ENCODE results near the gene EFNA5.

DNA sequence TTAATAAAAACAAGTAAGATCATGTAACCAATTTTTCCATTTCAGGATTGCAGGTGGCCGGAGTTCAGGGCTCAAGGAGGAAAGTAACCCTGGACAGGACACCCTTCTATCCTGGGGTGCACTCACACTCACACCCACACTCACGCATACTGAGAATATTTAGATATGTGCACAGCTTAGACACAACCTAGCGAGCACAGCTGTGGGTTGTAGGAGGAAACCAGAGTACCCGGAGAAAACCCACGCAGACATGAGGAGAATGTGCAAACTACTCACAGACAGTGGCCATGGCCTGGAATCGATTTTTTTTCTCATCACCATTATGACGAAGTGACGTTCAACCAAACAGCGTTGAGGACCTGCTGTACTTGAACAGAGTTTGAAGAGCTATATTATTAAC lies 4.5 kb upstream of the EFNA5 start:
- TF ChIP-seq, protein P1, sequence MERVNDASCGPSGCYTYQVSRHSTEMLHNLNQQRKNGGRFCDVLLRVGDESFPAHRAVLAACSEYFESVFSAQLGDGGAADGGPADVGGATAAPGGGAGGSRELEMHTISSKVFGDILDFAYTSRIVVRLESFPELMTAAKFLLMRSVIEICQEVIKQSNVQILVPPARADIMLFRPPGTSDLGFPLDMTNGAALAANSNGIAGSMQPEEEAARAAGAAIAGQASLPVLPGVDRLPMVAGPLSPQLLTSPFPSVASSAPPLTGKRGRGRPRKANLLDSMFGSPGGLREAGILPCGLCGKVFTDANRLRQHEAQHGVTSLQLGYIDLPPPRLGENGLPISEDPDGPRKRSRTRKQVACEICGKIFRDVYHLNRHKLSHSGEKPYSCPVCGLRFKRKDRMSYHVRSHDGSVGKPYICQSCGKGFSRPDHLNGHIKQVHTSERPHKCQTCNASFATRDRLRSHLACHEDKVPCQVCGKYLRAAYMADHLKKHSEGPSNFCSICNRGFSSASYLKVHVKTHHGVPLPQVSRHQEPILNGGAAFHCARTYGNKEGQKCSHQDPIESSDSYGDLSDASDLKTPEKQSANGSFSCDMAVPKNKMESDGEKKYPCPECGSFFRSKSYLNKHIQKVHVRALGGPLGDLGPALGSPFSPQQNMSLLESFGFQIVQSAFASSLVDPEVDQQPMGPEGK (CRISPR knock-in tag; IDR thresholded peaks at IDR 0.05; ENCODE audit: borderline replicate concordance): no peak
- TF ChIP-seq ARNTL (CRISPR knock-in tag; IDR thresholded peaks at IDR 0.05; ENCODE audit: borderline replicate concordance, low read depth) (no peak), PPARA (CRISPR knock-in tag; IDR thresholded peaks at IDR 0.05; ENCODE audit: borderline replicate concordance) (no peak), OSR1 (CRISPR knock-in tag; IDR thresholded peaks at IDR 0.05) (no peak), RARB (CRISPR knock-in tag; IDR thresholded peaks at IDR 0.05) (no peak), TCF4 (CRISPR knock-in tag; IDR thresholded peaks at IDR 0.05; ENCODE audit: borderline replicate concordance) (no peak), CSDC2 (CRISPR knock-in tag; IDR thresholded peaks at IDR 0.05) (no peak)
